Measurements from ENCODE around the gene SSH2. TPM values are rescaled to one million over a fixed set of nuclear protein-coding genes. Genes with fewer than 3 reads are reported as not detected.
"Not testable (repeated sequence)": the region's sequence is repeated elsewhere in the genome, so short reads cannot be mapped to it uniquely, and the experiment has no call there.

SSH2 gene, protein sequence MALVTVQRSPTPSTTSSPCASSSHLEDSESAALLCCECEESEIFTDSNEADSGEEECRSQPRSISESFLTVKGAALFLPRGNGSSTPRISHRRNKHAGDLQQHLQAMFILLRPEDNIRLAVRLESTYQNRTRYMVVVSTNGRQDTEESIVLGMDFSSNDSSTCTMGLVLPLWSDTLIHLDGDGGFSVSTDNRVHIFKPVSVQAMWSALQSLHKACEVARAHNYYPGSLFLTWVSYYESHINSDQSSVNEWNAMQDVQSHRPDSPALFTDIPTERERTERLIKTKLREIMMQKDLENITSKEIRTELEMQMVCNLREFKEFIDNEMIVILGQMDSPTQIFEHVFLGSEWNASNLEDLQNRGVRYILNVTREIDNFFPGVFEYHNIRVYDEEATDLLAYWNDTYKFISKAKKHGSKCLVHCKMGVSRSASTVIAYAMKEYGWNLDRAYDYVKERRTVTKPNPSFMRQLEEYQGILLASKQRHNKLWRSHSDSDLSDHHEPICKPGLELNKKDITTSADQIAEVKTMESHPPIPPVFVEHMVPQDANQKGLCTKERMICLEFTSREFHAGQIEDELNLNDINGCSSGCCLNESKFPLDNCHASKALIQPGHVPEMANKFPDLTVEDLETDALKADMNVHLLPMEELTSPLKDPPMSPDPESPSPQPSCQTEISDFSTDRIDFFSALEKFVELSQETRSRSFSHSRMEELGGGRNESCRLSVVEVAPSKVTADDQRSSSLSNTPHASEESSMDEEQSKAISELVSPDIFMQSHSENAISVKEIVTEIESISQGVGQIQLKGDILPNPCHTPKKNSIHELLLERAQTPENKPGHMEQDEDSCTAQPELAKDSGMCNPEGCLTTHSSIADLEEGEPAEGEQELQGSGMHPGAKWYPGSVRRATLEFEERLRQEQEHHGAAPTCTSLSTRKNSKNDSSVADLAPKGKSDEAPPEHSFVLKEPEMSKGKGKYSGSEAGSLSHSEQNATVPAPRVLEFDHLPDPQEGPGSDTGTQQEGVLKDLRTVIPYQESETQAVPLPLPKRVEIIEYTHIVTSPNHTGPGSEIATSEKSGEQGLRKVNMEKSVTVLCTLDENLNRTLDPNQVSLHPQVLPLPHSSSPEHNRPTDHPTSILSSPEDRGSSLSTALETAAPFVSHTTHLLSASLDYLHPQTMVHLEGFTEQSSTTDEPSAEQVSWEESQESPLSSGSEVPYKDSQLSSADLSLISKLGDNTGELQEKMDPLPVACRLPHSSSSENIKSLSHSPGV (N-terminal part only)
- 10 to 100 TPM; 15.4 to 27.2 (median 22.3) TPM for polyA plus RNA-seq (ENCODE audit: insufficient read length in 10 of 10)
- long read RNA-seq, donor 1, partial matches to known transcripts, result 0 of 2 reads
- long read RNA-seq, donor 1, other reads (novel, unspliced or antisense), result 0 of 2 reads
- long read RNA-seq, donor 2, full-length matches to known transcripts, result 1 of 1 reads
- long read RNA-seq, donor 2, partial matches to known transcripts, result 0 of 1 reads
- long read RNA-seq, donor 2, other reads (novel, unspliced or antisense), result 0 of 1 reads
- long read RNA-seq, donor 3, result 0 reads
- long read RNA-seq, donor 4, partial matches to known transcripts, result 0 of 4 reads
- long read RNA-seq, donor 4, other reads (novel, unspliced or antisense), result 0 of 4 reads
- long read RNA-seq, donor 5, full-length matches to known transcripts, result 6 of 6 reads
- long read RNA-seq, donor 5, partial matches to known transcripts, result 0 of 6 reads
- long read RNA-seq, donor 5, other reads (novel, unspliced or antisense), result 0 of 6 reads
- long read RNA-seq, donor 6, partial matches to known transcripts, result 0 of 2 reads
- long read RNA-seq, donor 6, other reads (novel, unspliced or antisense), result 0 of 2 reads
- long read RNA-seq, donor 7, partial matches to known transcripts, result 0 of 2 reads
- long read RNA-seq, donor 7, other reads (novel, unspliced or antisense), result 0 of 2 reads
- long read RNA-seq, donor 8, partial matches to known transcripts, result 0 of 1 reads
- long read RNA-seq, donor 8, other reads (novel, unspliced or antisense), result 0 of 1 reads
- long read RNA-seq, donor 9, result 0 reads

DNA sequence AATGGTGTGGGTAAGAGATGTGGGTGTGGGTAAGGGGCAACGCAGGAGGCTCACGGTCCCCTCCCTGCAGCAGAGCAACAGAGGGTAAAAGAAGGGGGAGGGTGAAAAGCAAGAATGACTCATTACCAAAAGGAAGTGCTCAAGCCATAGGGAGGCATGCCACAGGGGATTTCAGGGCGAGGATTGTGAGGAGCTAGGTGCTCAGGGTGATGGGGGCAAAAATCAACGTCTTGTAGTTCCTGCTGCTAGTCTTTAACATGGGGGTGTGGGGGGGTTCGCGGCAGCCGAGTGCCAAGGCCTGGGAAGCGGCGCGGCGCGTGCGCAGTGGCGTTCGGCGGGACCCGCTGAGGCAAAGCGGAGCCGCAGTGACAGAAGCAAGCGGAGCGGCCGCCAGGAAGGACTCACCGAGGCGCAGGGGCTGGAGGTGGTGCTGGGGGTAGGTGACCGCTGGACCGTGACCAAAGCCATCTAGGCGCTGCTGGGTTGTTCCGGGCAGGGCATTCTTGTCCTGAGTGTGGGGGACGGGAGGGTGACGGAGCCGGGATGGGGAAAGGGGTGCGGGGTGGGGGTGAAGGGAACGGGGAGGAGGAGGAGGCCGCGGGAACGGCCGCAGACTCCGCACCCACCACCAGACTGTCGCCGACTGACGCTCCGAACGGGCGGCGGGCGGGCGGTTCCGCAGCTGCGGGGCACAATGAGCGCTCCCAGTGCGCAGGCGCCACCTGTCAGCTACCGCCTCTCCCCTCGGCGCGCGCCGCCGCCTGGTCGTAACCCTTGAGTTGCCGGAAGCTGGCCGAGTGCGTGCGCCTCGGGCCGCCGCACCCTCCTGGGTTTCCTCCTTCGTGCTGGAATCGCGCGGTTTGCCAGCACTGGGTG lies at the start of gene SSH2:
SSH2 (minus strand) TSS at position 696 of the 876 bp plus-strand sequence; CDS start at position 468, 228 bp downstream.
- DNase-seq, result peak; percentile 80 to 93 (median 86)

DNA sequence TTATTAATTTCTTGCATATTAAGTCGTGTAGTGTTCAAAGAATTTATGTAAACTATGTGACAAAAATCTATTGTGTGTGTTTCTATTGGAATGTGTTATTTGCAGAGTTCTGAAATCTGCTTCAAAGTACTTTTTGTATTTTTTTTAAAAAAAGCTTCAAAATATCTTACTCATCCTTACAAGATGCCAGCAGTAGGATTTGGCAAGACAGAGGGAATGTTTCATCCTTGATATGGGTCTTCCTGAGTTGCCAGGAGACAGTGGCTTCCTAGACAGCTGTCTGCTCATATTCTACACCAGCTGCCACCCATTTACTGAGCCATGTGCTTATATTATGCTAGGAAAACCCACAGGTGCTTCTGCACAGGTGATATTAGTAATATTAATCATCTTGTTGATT lies 47.8 kb upstream of the SSH2 start:
- peak in 2 of 3 donors; percentile 10 to 14 for DNase-seq

DNA sequence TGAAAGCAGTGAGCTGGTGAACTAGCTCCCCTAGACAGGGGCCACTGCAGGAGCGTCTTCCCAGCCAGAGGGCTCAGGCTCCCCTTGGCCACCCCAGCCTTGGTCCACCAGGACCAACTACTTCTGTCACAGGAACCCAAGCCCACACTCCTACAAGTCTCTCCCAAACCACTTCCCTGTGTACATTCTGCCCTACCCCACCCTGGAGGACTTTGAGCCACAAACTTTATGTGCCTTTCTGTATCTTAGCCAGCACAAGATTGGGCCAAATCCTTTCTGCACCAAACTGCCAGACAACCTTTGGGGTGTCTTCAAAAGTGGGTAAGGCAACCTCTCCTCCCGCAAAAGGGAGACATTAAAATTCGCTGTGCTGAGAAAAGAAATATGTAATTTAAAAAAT lies 43.0 kb upstream of the SSH2 start:
- DNase-seq, result no peak

DNA sequence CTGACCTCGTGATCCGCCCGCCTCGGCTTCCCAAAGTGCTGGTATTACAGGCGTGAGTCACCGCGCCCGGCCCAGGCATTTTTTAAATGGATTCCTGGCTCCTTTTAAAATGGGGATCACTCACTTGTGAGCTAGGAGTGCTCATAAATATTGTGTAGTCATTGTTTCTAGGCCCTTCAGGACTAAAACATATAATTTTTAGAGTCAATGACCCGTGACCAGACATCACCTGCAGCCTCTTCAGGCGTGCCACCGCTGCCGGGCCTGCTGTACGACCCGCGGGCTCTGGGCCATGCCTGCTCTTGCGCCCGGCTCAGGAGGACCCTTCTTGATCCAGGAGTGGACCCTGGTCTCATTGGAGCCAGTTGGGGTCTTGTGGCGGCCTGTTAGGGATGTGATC lies 42.2 kb upstream of the SSH2 start:
- DNase-seq, result no peak

DNA sequence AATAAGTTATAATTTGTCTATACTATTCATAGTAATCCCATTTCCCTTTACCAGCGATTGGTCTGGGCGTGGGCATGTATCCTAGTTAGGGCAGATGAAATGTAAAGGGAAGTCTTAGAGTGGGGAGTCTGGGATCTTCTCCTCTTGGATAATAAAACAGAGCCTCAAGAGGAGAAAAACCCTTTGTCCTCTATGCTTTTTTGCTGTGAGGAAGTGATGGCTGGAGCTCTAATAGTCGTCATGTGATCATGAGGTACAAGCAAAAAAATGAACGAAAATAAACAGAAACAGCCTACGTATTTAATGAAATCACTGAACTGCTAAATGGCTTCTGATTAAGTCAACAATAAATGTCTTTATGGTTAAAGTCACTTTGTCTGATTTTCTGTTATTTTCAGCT lies 38.2 kb upstream of the SSH2 start:
- DNase-seq, result no peak

DNA sequence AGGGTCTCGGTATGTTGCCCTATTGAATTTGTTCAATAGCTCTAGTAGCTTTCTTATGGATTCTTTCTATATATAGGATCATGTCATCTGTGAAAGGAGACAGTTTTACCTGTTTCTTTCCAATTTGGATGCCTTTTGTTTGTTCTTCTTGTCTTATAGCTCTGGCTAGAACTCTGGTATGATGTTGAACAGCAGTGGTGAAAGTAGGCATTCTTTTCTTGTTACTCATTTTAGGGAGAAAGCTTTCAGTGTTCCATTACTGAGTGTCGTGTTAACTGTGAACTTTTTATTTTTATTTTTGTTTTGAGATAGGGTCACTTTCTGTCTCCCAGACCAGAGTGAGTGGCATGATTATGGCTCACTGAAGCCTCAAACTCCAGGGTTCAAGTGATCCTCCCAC lies 32.6 kb upstream of the SSH2 start:
- no peak for DNase-seq

DNA sequence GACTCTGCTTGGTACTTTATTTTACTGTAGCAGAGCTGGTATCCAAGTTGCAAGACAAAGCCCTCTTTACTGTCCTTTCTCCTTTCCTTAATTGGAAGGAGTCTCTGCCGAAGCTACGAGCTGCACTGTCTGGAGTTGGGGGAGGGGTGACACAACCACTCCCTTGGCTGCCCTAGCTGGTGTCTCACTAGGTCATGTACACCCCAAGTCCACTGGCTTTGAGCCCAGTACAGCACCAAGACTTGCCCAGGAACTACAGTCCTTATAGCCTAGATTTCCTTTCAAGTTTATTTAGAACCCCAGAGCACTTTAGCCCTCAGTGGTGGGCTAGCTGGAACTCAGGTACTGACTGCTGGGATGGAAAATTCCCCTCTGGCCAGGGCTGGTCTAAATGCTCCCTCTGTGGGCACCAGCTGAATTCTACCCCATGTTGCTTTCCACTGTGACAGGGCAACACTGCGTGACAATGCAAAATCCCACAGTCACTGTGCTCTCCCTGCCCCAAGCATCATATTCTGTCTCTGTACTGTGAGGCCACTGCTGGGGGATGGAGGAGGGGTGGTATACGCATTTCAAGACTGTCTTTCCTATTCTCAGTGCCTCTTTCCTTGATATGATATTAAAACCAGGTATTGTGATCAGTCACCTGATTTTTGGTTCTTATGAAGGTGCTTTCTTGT lies 29.8 kb upstream of the SSH2 start:
- DNase-seq, result no peak

DNA sequence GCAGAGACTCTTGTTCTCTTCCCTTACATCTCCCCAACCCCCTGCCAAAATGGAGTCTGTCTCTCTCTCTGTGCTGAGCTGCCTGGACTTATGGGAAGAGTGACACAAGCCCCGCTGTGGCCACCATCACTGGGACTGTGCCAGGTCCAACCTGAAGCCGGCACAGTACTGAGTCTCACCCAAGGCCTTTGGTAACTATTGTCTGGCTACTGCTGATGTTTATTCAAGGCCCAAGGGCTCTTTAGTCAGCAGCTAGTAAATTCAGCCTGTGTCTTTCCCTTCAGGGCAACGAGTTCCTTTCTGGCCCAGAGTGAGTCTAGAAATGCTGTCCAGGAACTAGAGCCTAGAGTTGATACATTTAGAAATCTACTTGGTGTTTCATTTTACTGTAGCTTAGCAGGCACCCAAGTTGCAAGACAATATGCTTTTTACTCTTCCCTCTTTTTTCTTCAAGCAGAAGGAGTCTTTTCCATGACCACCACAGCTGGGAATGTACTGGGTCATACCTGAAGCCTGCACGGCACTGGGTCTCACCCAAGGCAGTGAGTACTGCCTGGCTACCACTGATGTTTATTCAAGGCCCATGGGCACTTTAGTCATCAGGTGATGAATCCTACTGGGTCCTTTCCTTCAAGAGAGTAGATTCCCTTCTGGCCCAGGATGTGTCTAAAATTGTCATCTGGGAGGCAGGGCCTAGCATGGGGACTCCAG lies 29.1 kb upstream of the SSH2 start:
- DNase-seq, result no peak

DNA sequence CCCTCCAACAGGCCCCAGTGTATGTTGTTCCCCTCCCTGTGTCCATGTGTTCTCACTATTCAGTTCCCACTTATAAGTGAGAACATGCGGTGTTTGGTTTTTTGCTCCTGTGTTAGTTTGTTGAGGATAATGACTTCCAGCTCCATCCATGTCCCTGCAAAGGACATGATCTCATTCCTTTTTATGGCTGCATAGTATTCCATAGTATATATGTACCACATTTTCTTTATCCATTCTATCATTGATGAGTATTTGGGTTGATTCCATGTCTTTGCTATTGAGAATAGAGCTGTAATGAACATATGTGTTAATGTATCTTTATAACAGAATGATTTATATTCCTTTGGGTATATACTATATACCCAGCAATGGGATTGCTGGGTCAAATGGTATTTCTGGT lies 27.5 kb upstream of the SSH2 start:
- not testable (repeated sequence) for DNase-seq

DNA sequence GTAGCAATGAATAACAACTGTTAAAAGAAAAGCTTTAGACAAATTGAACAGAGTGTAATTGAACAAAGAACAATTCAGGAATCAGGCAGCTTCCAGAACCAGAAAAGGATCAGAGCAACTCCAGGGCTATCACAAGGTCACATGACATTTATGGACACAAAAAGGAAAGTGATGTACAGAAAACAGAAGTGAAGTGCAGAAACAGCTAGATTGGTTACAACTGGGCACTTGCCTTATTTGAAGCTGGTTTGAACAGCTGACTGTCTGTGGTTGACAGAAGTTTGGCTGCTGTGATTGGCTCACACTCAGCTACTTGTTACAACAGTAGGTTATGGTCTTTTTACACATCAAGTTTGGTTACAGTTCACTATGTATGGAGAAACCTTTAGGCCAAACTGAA lies 26.2 kb upstream of the SSH2 start:
- peak in 2 of 3 donors; percentile 3 to 8 for DNase-seq

DNA sequence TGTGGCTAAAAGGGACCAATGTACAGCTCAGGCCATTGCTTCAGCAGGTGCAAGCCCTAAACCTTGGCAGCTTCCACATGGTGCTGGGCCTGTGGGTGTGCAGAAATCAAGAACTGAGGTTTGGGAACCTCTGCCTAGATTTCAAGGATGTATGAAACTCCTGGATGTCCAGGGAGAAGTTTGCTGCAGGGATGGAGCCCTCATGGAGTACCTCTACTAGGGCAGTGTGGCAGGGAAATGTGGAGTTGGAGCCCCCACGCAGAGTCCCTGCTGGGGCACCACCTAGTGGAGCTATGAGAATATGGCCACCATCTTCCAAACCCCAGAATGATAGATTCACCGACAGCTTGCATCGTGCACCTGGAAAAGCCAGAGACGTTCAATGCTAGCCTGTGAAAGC lies 24.4 kb upstream of the SSH2 start:
- no peak for DNase-seq

DNA sequence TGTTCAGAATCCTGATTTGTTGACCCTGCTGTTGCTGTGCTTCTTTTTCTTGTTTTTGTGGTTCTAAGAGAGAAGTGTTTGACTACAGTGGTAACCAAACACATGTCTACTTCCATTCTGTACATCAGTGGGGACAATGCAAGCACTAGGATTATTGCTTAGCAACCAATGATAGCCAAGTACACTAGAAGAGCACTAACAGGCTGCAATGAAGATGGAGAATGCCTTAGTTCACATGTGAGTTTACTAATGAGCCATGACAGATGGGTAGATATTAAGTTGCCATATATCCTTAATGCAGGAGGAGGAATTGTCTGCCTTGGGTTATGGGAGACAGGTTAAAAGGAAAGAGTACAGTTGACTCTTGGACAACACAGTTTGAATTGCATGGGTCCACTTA lies 19.7 kb upstream of the SSH2 start:
- DNase-seq, result no peak

DNA sequence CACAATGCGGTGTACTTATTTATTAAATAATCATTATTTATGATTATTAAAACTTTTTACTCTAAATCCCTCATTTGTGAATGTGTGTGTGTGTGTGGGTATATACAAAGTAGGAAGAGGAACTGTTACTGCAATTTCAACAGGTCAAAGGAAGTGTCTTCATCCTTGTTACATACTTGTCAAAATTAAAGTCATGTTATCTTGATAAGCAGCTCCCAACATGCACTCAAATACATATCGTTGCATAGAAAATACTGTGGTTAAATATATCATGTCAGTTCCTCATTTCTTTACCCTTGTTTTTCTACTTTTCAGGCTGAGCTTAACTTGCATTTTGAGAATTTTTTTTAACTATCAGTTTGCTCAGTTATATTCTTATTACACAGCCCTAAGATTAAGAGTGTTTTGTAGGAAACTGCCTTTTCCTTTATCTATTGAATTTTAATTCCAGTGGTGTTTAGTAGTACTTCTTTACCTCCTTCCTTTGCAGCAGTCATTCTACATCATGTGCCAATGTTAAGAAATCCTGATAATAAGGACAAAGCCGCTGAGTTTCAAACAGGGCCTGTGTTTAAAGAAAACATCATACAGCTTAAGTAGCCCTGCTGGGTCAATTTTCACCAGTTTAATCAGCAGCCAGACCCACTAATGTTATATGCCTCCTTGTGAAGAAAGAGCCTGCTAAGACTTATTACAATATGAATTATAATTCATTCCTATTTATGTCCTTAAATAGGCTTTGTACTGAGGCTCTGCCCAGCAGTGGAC lies 18.6 kb upstream of the SSH2 start:
- no peak for DNase-seq

DNA sequence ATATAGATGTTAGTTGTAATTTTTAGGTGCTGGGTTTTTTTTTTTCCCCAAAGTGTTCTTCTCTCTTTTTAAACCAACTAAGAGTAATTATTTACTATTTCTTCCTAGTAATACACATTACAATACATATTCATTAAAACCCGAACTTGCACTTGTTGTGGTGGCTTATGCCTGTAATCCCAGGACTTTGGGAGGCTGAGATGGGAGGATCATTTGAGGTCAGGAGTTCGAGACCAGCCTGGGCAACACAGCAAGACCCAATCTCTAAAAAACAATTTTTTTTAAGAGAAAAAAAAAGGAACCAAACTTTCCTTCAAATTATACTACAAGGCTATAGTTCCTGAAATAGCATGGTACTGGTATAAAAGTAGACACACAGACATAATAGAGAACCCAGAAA lies 15.3 kb upstream of the SSH2 start:
- no peak for DNase-seq

DNA sequence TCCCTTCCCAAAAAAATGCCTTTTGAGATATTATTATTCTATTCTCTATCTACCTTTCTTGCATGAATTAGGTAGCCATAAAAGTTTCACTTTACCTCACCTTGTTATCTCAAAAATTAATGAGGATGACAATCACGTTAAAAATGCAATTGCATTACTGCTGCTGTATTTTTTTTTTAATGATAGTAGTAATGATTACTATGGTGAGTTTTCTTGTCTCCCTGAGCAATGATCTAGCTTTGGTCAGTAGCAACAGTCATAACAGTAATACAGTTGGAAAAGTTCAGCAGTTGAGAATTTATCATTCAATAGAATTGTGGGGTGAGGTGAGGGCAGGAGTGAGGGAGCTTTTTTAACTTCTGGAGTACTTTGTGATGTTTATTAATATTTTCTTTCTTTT lies 11.3 kb upstream of the SSH2 start, which contains the start of gene EFCAB5:
EFCAB5 (plus strand) TSS at position 301 of the 400 bp plus-strand sequence. CDS start 163 bp downstream, outside the sequence.
- no peak for DNase-seq

DNA sequence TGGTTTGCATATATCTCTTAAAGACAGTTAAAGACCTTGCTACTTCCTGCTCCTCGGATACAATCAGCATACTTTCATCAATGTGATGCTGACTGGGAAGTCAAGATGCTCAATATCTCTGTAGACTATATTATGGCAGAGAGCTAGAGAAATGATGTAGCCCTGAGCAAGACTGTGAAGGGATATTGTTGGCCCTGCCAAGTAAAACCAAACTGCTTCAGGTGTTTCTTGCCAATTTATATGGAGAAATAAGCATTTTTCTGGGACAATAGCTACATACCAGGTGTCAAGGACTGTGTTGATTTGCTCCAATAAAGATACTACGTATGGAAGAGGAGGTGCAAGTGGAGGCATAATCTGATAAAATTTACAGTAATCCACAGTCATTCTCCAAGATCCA lies 6.7 kb upstream of the SSH2 start:
- DNase-seq, result no peak

DNA sequence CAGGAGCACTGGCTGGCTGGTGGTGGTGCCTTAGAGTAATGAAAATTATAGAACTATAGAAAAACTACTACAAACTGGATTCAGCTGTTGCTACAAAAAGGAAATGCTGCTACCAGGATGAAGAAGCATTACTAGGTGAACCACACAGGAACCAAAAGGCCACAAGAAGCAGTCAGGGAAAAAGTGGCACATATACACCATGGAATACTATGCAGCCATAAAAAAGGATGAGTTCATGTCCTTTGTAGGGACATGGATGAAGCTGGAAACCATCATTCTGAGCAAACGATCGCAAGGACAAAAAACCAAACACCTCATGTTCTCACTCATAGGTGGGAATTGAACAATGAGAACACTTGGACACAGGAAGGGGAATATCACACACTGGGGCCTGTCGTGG lies 5.9 kb upstream of the SSH2 start:
- not testable (repeated sequence) for DNase-seq
